Testis (tissue), 3 donors: ENCODE results near the gene RSU1. TPM values are rescaled to one million over a fixed set of nuclear protein-coding genes. Genes with fewer than 3 reads are reported as not detected.

Source experiments
- DNase-seq: peaks from one replicate; pipeline ENCODE4 v3.0.0-alpha.2; 2019
- H3K27ac ChIP-seq, 2 donors: fragments of 200-600 bp; sonication (generic); one replicate each; pipeline ENCODE4 v1.5.1; 2019
- H3K27me3 ChIP-seq: fragments of 200-600 bp; sonication (generic); one replicate; pipeline ENCODE4 v1.5.1; 2019
- H3K36me3 ChIP-seq: fragments of 200-600 bp; sonication (generic); one replicate; pipeline ENCODE4 v1.5.1; 2017; ENCODE audit warnings: low read depth; ENCODE audit errors: missing control alignments
- H3K4me1 ChIP-seq: fragments of 200-600 bp; sonication (generic); one replicate; pipeline ENCODE4 v1.5.1; 2019
- H3K4me3 ChIP-seq, 2 donors: fragments of 200-600 bp; sonication (generic); one replicate each; pipeline ENCODE4 v1.5.1; 2017 to 2019
- H3K9me3 ChIP-seq: fragments of 200-600 bp; sonication (generic); one replicate; pipeline ENCODE4 v1.5.1; 2017
- POLR2A ChIP-seq: fragments of 450-650 bp; IDR thresholded peaks from one replicate; pipeline ENCODE4 v1.6.1; 2017; ENCODE audit warnings: antibody characterized with exemption, mild to moderate bottlenecking, moderate library complexity
- WGBS, 2 donors: methylation state at CpG; one replicate each; pipeline ENCODE4 v1.1.5; 2018; 5-methylcytosine and 5-hydroxymethylcytosine counted together
- intact Hi-C: fragments of 100-400 bp; cut with DNase I; formaldehyde crosslinking; loops from one replicate; pipeline ENCODE4 v1.15.1; 2023; ENCODE audit warnings: low total_unique reads
- polyA plus RNA-seq: library from polyadenylated mRNA; stranded (reverse); fragments of 350-450 nt; fragmentation: Illumina TruSeq; extraction: RNeasy Lipid Tissue Mini Kit (QIAGEN cat#74804); gene quantifications from one replicate; pipeline ENCODE4 v1.2.3, GENCODE V29; 2014; ENCODE audit warnings: low read depth, low replicate concordance; ENCODE audit not compliant: insufficient read depth
- total RNA-seq, 2 donors: library from RNA; depleted of rRNA; stranded (reverse); fragments of >200 nt; gene quantifications; one replicate each; pipeline ENCODE4 v1.2.3, GENCODE V29; 2016
- TF ChIP-seq, protein P1 (sequence below), 3 experiments: fragments of 450-650 bp in 2 of 3; fragments of 200-600 bp in 1 of 3; sonication (generic) in 1 of 3; IDR thresholded peaks; one replicate each; pipeline ENCODE4 v1.5.1; 2016 to 2019; ENCODE audit warnings: antibody characterized with exemption in 3 of 3, mild to moderate bottlenecking in 2 of 3, moderate library complexity in 1 of 3

RSU1 gene
- total and polyA plus RNA-seq, 3 donors from 2014 or later, result 26.0 to 38.4 (median 27.3) TPM

DNA sequence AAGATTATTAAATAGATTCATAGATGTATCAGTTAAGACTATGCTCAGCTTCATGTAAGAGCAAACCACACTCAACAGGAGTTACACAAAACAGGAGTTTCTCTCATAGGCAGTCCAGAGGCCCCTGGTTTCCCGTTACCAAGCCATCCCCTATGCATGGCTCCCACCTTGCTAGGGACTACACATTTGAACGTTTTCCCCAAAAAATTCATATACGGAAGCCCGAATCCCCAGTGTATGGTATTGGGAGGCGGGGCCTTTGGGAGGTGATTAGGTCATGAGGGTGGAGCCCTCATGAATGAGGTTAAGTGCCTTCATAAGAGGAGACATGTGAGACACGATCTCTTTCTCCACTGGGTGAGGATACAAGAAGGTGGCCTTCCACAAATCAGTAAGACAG lies 29.1 kb downstream of the RSU1 start:
- H3K4me3 ChIP-seq, result no peak overlapping the region
- TF ChIP-seq, protein P1, sequence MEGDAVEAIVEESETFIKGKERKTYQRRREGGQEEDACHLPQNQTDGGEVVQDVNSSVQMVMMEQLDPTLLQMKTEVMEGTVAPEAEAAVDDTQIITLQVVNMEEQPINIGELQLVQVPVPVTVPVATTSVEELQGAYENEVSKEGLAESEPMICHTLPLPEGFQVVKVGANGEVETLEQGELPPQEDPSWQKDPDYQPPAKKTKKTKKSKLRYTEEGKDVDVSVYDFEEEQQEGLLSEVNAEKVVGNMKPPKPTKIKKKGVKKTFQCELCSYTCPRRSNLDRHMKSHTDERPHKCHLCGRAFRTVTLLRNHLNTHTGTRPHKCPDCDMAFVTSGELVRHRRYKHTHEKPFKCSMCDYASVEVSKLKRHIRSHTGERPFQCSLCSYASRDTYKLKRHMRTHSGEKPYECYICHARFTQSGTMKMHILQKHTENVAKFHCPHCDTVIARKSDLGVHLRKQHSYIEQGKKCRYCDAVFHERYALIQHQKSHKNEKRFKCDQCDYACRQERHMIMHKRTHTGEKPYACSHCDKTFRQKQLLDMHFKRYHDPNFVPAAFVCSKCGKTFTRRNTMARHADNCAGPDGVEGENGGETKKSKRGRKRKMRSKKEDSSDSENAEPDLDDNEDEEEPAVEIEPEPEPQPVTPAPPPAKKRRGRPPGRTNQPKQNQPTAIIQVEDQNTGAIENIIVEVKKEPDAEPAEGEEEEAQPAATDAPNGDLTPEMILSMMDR (IDR thresholded peaks at IDR 0.05), result no peak
- TF ChIP-seq POLR2A, result no peak
- DNase-seq, result no peak
- 91 to 92% methylated on average over 6 of the region's 6 CpGs for WGBS, 2 donors
- no peaks in the 10 kb centered on the region for H3K27me3 ChIP-seq
- intact Hi-C loops, result no loop called here
- H3K4me1 ChIP-seq, result no peaks in the 10 kb centered on the region
- no peak overlapping the region for H3K27ac ChIP-seq
- H3K36me3 ChIP-seq, result no peaks in the 10 kb centered on the region
- no peaks in the 10 kb centered on the region for H3K9me3 ChIP-seq

DNA sequence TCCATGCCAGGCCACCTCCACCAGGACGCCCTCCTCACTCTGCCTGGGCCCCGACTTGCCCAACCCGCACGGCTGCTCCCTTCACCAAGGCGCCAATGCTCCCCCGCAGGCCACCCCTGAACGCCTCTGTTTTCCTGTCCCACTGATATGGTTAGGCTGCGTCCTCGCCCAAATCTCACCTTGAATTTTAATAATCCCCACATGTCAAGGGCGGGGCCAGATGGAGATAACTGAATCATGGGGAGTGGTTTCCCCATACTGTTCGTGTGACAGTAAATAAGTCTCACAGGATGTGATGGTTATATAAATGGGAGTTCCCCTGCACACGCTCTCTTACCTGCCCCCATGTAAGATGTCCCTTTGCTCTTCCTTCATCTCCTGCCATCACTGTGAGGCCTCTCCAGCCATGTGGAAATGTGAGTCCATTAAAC lies 29.8 kb downstream of the RSU1 start:
- TF ChIP-seq, protein P1 (IDR thresholded peaks at IDR 0.05), result no peak
- TF ChIP-seq POLR2A, result no peak
- intact Hi-C loops, result no loop called here
- H3K9me3 ChIP-seq, result no peaks in the 10 kb centered on the region
- WGBS, 2 donors, result 94 to 96% methylated on average over 12 of the region's 12 CpGs
- H3K4me1 ChIP-seq, result no peaks in the 10 kb centered on the region
- no peaks in the 10 kb centered on the region for H3K27me3 ChIP-seq
- no peaks in the 10 kb centered on the region for H3K36me3 ChIP-seq
- H3K4me3 ChIP-seq, result no peak overlapping the region
- no peak for DNase-seq
- no peak overlapping the region for H3K27ac ChIP-seq

DNA sequence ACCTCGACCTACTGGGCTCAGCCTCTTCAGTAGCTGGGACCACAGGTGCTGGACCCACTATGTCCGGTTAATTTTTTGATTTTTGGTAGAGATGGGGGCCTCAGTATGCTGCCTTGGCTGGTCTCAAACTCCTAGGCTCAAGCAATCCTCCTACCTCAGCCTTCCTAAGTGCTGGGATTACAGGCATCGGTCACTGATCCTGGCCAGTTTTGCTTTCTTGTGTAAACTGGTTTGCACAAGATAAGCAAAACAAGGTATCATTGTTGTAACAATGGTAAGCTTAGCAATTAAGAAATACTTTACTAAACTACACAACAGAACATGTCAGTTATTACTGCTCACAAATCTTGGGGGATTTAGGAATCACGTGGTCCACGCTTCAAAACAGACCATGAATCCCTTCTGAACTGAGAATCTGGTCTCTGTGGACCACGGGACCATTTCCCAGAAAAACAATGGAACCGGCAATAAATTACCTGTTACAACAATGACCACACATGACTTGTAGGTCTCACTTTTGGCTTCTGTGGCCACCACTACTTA lies 36.8 kb downstream of the RSU1 start:
- TF ChIP-seq, protein P1 (IDR thresholded peaks at IDR 0.05), result no peak
- no peak for TF ChIP-seq POLR2A
- no peak for DNase-seq
- intact Hi-C loops, result no loop called here
- H3K27me3 ChIP-seq, result no peaks in the 10 kb centered on the region
- H3K27ac ChIP-seq, result no peak overlapping the region
- no peaks in the 10 kb centered on the region for H3K36me3 ChIP-seq
- peaks cover 3% of the 10 kb centered on the region for H3K4me1 ChIP-seq
- no peak overlapping the region for H3K4me3 ChIP-seq
- no peaks in the 10 kb centered on the region for H3K9me3 ChIP-seq
- 81 to 89% methylated on average over 7 of the region's 7 CpGs for WGBS, 2 donors

DNA sequence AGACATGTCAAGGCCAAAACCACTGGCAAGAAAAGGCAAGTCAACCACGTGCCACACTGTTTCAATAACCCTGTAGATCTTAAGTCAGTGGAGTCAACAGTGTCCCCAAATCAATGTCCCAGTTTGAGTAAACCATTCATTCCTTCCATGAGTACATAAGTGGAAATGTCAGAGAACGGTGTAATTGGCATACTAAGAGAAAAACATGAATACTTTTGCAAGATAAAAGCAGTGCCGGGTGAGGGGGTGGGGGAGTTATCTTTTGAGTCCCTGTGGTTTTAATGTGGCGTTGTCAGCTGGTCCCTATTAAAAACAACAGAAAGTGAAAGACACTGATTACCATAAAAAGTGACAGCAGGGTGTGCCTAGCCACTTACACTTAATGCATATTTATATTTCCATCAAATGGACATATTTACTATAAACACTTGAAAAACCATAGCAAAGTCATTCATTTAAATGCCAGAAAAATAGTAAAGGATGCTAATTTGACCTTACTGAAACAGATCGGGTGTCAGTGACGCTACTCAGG lies 37.8 kb downstream of the RSU1 start:
- TF ChIP-seq, protein P1 (IDR thresholded peaks at IDR 0.05), result no peak
- no peak for TF ChIP-seq POLR2A
- WGBS, 2 donors, result 62 to 67% methylated on average over 6 of the region's 6 CpGs
- peaks cover 3% of the 10 kb centered on the region for H3K4me1 ChIP-seq
- H3K27ac ChIP-seq, result no peak overlapping the region
- no peak overlapping the region for H3K4me3 ChIP-seq
- intact Hi-C loops, result no loop called here
- no peaks in the 10 kb centered on the region for H3K27me3 ChIP-seq
- no peaks in the 10 kb centered on the region for H3K9me3 ChIP-seq
- H3K36me3 ChIP-seq, result no peaks in the 10 kb centered on the region
- no peak for DNase-seq
